ENCODE results near the gene CARD9. TPM values are rescaled to one million over a fixed set of nuclear protein-coding genes. Genes with fewer than 3 reads are reported as not detected.

CARD9 gene
- total RNA-seq, 1 experiment from 2014 or later, result 1.2 TPM

DNA sequence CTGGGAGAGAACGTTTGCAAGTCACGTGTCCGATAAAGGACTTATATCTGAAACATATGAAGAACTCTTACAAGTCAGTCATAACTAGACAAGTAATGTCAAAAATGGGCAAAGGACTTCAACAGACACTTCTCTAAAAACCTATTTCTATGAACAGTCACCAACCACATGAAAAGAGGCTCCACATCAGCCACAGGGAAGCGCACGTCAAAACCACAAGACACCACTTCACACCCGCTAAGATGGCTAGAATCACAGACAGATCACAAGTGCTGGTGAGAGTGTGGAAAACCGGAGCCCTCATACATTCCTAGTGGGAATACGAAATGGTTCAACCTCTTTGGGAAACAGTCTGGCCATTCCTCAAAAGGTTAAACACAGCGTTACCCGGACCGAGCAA lies 11.5 kb upstream of the CARD9 start:
- TF ChIP-seq, protein P1, sequence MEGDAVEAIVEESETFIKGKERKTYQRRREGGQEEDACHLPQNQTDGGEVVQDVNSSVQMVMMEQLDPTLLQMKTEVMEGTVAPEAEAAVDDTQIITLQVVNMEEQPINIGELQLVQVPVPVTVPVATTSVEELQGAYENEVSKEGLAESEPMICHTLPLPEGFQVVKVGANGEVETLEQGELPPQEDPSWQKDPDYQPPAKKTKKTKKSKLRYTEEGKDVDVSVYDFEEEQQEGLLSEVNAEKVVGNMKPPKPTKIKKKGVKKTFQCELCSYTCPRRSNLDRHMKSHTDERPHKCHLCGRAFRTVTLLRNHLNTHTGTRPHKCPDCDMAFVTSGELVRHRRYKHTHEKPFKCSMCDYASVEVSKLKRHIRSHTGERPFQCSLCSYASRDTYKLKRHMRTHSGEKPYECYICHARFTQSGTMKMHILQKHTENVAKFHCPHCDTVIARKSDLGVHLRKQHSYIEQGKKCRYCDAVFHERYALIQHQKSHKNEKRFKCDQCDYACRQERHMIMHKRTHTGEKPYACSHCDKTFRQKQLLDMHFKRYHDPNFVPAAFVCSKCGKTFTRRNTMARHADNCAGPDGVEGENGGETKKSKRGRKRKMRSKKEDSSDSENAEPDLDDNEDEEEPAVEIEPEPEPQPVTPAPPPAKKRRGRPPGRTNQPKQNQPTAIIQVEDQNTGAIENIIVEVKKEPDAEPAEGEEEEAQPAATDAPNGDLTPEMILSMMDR (IDR thresholded peaks at IDR 0.05; ENCODE audit: unreplicated experiment), result no peak
- no peak for DNase-seq
- Mint-ChIP-seq H3K4me3 (ENCODE audit: low read depth, unreplicated experiment) (no peak overlapping the region), H3K27me3 (ENCODE audit: unreplicated experiment) (no peaks in the 10 kb centered on the region), H3K36me3 (ENCODE audit: insufficient read depth, unreplicated experiment) (peaks cover 29% of the 10 kb centered on the region), H3K4me1 (ENCODE audit: low read depth, unreplicated experiment) (no peaks in the 10 kb centered on the region), H3K9me3 (ENCODE audit: low read depth, unreplicated experiment) (no peaks in the 10 kb centered on the region), H3K27ac (ENCODE audit: unreplicated experiment) (no peak overlapping the region)
- intact Hi-C loops (cut with micrococcal nuclease; ENCODE audit: unreplicated experiment), result no loop called here
- BruUV-seq (replicated peaks), result no TSS peak
- CTCF ChIA-PET, result no interaction called here

- intact Hi-C loops (cut with micrococcal nuclease; ENCODE audit: unreplicated experiment), result no loop called here
Observed at GRCh38 chr9:136383436-136383835, 10.0 kb upstream of the CARD9 start.

DNA sequence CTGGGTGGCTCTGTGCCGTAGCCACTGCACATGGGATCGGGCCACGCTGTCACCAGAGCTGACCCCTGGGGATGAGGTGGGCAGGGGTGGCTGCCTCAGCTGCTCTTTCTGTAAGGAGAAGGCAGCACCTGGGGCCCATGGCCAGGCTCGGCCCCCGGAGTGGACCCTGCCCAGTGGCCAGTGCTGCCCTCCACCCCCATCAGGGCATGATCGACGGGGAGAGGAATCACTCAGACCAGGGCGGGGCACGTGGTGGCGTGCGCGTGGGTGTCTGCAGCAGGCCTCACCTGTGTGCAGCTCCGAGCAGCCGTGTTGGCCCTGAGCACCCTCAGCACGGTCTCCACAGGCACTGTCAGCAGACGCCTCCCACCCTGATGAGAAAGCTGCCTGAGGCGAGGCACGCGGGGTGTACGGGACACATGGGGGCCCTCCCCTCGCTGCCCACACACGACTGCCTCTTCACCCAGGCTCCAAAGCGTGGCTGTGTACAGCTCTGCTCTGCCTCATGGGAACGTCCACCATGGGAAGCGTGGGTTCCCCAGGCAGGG lies 8.6 kb upstream of the CARD9 start:
- TF ChIP-seq, protein P1 (IDR thresholded peaks at IDR 0.05; ENCODE audit: unreplicated experiment), result no peak
- CTCF ChIA-PET, result no interaction called here
- no TSS peak for BruUV-seq (replicated peaks)
- intact Hi-C loops (cut with micrococcal nuclease; ENCODE audit: unreplicated experiment), result no loop called here
- H3K27me3 Mint-ChIP-seq (ENCODE audit: unreplicated experiment), result no peaks in the 10 kb centered on the region
- H3K9me3 Mint-ChIP-seq (ENCODE audit: low read depth, unreplicated experiment), result no peaks in the 10 kb centered on the region
- H3K4me3 Mint-ChIP-seq (ENCODE audit: low read depth, unreplicated experiment), result no peak overlapping the region
- H3K27ac Mint-ChIP-seq (ENCODE audit: unreplicated experiment), result no peak overlapping the region
- H3K4me1 Mint-ChIP-seq (ENCODE audit: low read depth, unreplicated experiment), result no peaks in the 10 kb centered on the region
- peaks cover 15% of the 10 kb centered on the region for H3K36me3 Mint-ChIP-seq (ENCODE audit: insufficient read depth, unreplicated experiment)
- no peak for DNase-seq

More at GRCh38 chr9:136383436-136383835, 10.0 kb upstream of the CARD9 start:
- no peaks in the 10 kb centered on the region for H3K9me3 Mint-ChIP-seq (ENCODE audit: low read depth, unreplicated experiment)
- CTCF ChIA-PET, result no interaction called here
- TF ChIP-seq, protein P1 (IDR thresholded peaks at IDR 0.05; ENCODE audit: unreplicated experiment), result no peak
- H3K36me3 Mint-ChIP-seq (ENCODE audit: insufficient read depth, unreplicated experiment), result peaks cover 23% of the 10 kb centered on the region
- H3K27ac Mint-ChIP-seq (ENCODE audit: unreplicated experiment), result no peak overlapping the region
- no peak for DNase-seq
- no peaks in the 10 kb centered on the region for H3K27me3 Mint-ChIP-seq (ENCODE audit: unreplicated experiment)
- no peaks in the 10 kb centered on the region for H3K4me1 Mint-ChIP-seq (ENCODE audit: low read depth, unreplicated experiment)
- H3K4me3 Mint-ChIP-seq (ENCODE audit: low read depth, unreplicated experiment), result no peak overlapping the region
- BruUV-seq (replicated peaks), result no TSS peak

- no peak overlapping the region for H3K27ac Mint-ChIP-seq (ENCODE audit: unreplicated experiment)
- no peaks in the 10 kb centered on the region for H3K9me3 Mint-ChIP-seq (ENCODE audit: low read depth, unreplicated experiment)
Observed at GRCh38 chr9:136381311-136381710, 7.8 kb upstream of the CARD9 start.

More at GRCh38 chr9:136381311-136381710, 7.8 kb upstream of the CARD9 start:
- H3K4me1 Mint-ChIP-seq (ENCODE audit: low read depth, unreplicated experiment), result no peaks in the 10 kb centered on the region
- BruUV-seq (replicated peaks), result no TSS peak
- intact Hi-C loops (cut with micrococcal nuclease; ENCODE audit: unreplicated experiment), result no loop called here
- DNase-seq, result no peak
- CTCF ChIA-PET, result no interaction called here
- H3K27me3 Mint-ChIP-seq (ENCODE audit: unreplicated experiment), result no peaks in the 10 kb centered on the region
- H3K36me3 Mint-ChIP-seq (ENCODE audit: insufficient read depth, unreplicated experiment), result peaks cover 11% of the 10 kb centered on the region
- TF ChIP-seq, protein P1 (IDR thresholded peaks at IDR 0.05; ENCODE audit: unreplicated experiment), result no peak
- H3K4me3 Mint-ChIP-seq (ENCODE audit: low read depth, unreplicated experiment), result no peak overlapping the region
